Activated naive CD4-positive, alpha-beta T cell treated with anti-CD3 and anti-CD28 coated beads, Interleukin-2, amount 10 ng/mL, durations not matched to agents 7 days and 5 days (primary cell): ENCODE results near the gene GLI2.

Experiments used
- CTCF ChIA-PET: fragments of 350-600 bp; sonication (Branson Sonifier 250); formaldehyde crosslinking; loops from one replicate; lab custom pipeline; 2021; ENCODE audit warnings: antibody characterized with exemption; lab: Charles Lee
- DNase-seq: peaks from one replicate; pipeline ENCODE4 v3.0.0-alpha.2; 2020
- H3K27ac Mint-ChIP-seq: one replicate; pipeline ENCODE4 v1.8.0; 2021; ENCODE audit warnings: mild to moderate bottlenecking, moderate library complexity, mixed read lengths
- H3K27me3 Mint-ChIP-seq: one replicate; pipeline ENCODE4 v1.8.0; 2021; ENCODE audit warnings: mild to moderate bottlenecking, mixed read lengths
- H3K36me3 Mint-ChIP-seq: one replicate; pipeline ENCODE4 v1.8.0; 2021; ENCODE audit warnings: mixed read lengths
- H3K4me1 Mint-ChIP-seq: one replicate; pipeline ENCODE4 v1.8.0; 2021; ENCODE audit warnings: mixed read lengths
- H3K4me3 Mint-ChIP-seq: one replicate; pipeline ENCODE4 v1.8.0; 2021; ENCODE audit warnings: mild to moderate bottlenecking, moderate library complexity, mixed read lengths
- H3K9me3 Mint-ChIP-seq: one replicate; pipeline ENCODE4 v1.8.0; 2021; ENCODE audit warnings: mixed read lengths

GLI2 gene

GRCh38 chr2:120763508-120763907 lies 27.8 kb downstream of the GLI2 start:
- Mint-ChIP-seq H3K27ac (no peak overlapping the region), H3K27me3 (no peaks in the 10 kb centered on the region), H3K36me3 (no peaks in the 10 kb centered on the region), H3K9me3 (no peaks in the 10 kb centered on the region), H3K4me3 (no peak overlapping the region), H3K4me1 (no peaks in the 10 kb centered on the region)
- peak; percentile 13 for DNase-seq
- CTCF ChIA-PET: interaction anchor here (0.5 kb wide), 1 partner anchor 318 kb away, joined by 3 read pairs; no protein-coding TSS in a partner anchor

DNA sequence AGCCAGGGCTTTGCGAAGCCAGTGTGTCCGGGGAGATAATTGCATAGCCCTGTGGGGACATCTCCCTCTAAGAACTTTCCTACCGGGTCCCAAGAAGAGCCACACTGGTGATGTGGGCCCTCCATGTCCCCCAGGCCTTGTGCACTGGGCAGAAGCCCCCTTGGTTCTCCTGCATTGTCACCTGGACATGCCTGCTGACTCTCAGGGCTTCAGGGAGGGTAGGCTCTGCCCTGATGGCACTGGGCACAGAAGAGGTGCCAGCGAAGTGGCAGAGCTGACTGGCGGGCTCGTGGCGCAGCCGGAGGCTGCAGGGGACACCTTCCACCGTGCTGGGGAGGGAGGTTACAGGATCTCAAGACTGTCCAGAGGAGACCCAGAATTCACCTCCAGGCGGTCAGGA lies 28.3 kb downstream of the GLI2 start:
- H3K4me3 Mint-ChIP-seq: no peak overlapping the region

GRCh38 chr2:120764492-120764891 lies 28.8 kb downstream of the GLI2 start:
- no peaks in the 10 kb centered on the region for H3K4me1 Mint-ChIP-seq
- H3K27me3 Mint-ChIP-seq: no peaks in the 10 kb centered on the region
- H3K4me3 Mint-ChIP-seq: no peak overlapping the region

More for the DNA sequence above, 28.3 kb downstream of the GLI2 start:
- Mint-ChIP-seq H3K9me3 (no peaks in the 10 kb centered on the region), H3K27me3 (no peaks in the 10 kb centered on the region), H3K36me3 (no peaks in the 10 kb centered on the region), H3K4me1 (no peaks in the 10 kb centered on the region), H3K27ac (no peak overlapping the region)
- DNase-seq: peak; percentile 5
- CTCF ChIA-PET: interaction anchor here (0.5 kb wide), 1 partner anchor 318 kb away, joined by 3 read pairs; no protein-coding TSS in a partner anchor

GRCh38 chr2:120764991-120765677 lies 29.5 kb downstream of the GLI2 start:
- Mint-ChIP-seq H3K4me1 (no peaks in the 10 kb centered on the region), H3K4me3 (no peak overlapping the region), H3K27ac (no peak overlapping the region), H3K27me3 (no peaks in the 10 kb centered on the region), H3K36me3 (no peaks in the 10 kb centered on the region), H3K9me3 (no peaks in the 10 kb centered on the region)
- peak; percentile 17 for DNase-seq
- CTCF ChIA-PET: no interaction called here

More at GRCh38 chr2:120764492-120764891, 28.8 kb downstream of the GLI2 start:
- Mint-ChIP-seq H3K9me3 (no peaks in the 10 kb centered on the region), H3K27ac (no peak overlapping the region), H3K36me3 (no peaks in the 10 kb centered on the region)
- CTCF ChIA-PET: no interaction called here
- no peak for DNase-seq

- no peak for DNase-seq
- Mint-ChIP-seq H3K4me1 (no peaks in the 10 kb centered on the region), H3K4me3 (no peak overlapping the region), H3K27me3 (no peaks in the 10 kb centered on the region), H3K9me3 (no peaks in the 10 kb centered on the region), H3K27ac (no peak overlapping the region), H3K36me3 (no peaks in the 10 kb centered on the region)
- CTCF ChIA-PET: no interaction called here
Observed at GRCh38 chr2:120765678-120766469, 30.2 kb downstream of the GLI2 start.

DNA sequence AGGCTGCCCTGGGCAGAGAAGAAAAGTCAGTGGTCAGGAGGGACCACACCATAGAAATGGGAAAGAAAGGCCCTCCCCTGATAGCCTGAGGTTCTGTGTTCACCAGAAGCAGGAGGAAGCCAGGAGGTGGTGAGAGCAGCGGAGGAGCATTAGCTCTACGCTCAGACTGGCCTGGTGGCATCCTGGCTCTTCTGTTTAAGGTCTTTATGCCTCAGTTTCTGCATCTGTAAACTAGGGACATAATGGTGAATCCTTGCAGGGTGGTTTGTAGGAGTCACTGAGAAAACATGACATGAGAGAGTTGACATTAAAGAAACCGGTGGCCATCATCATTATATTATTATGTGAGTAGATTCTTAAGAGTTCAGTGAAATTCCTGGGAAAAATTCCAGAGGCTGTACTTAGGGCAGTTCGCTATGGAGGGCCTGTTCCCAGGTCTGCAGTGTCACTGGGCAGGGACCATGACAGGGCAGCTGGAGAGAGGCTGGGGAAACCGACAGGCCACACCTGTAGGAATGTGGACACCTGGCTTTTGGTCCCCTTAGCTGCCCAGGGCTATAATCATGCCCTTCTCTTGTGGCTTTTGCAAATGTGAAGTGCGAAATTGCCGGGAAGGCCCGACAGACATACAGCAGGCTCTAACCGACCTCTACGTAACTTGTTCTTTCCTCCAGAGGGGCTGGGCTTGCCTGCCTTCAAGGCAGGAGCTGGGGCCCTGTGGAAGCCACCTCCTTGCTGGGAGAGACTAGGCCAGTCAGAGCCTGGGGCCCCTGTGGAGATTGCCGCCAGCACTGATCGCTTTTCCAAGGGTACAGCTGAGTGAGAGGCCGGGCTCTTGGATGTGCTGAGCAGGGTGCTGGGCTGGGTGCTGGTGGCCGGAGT lies 31.0 kb downstream of the GLI2 start:
- Mint-ChIP-seq H3K36me3 (no peaks in the 10 kb centered on the region), H3K9me3 (no peaks in the 10 kb centered on the region), H3K27ac (no peak overlapping the region), H3K4me1 (no peaks in the 10 kb centered on the region), H3K4me3 (no peak overlapping the region), H3K27me3 (no peaks in the 10 kb centered on the region)
- no peak for DNase-seq
- CTCF ChIA-PET: no interaction called here

DNA sequence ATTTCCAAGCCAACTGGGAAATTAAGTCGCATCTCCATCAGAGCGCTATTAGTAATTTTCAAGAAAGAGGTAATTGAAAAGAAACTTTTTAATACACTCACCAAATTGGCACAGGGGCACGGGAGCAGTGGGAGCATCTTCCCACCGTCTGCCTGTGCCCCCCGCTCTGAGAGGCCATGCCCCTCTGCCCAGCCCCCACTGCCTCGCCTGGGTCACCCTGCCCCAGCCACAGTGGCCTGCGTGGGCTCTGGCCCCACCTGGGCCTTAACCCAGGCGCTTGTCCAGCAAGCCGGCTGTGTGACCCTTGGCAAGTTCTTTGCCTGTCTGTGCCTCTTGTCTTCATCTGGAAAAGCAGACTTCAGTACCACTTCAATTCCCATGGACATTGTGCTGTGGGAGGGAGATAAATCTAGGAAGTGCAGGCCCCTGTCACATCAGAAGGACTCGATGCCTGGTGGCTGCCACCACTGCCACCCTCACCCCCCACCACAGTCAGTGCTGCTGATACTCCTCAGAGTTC lies 31.9 kb downstream of the GLI2 start:
- CTCF ChIA-PET: no interaction called here

GRCh38 chr2:120768112-120769048 lies 32.7 kb downstream of the GLI2 start:
- Mint-ChIP-seq H3K4me1 (no peaks in the 10 kb centered on the region), H3K27ac (no peak overlapping the region), H3K36me3 (no peaks in the 10 kb centered on the region), H3K4me3 (no peak overlapping the region), H3K27me3 (no peaks in the 10 kb centered on the region), H3K9me3 (no peaks in the 10 kb centered on the region)
- CTCF ChIA-PET: no interaction called here
- DNase-seq: no peak

More for the DNA sequence above, 31.9 kb downstream of the GLI2 start:
- Mint-ChIP-seq H3K36me3 (no peaks in the 10 kb centered on the region), H3K9me3 (no peaks in the 10 kb centered on the region), H3K27ac (no peak overlapping the region), H3K4me3 (no peak overlapping the region), H3K4me1 (no peaks in the 10 kb centered on the region), H3K27me3 (no peaks in the 10 kb centered on the region)
- no peak for DNase-seq

DNA sequence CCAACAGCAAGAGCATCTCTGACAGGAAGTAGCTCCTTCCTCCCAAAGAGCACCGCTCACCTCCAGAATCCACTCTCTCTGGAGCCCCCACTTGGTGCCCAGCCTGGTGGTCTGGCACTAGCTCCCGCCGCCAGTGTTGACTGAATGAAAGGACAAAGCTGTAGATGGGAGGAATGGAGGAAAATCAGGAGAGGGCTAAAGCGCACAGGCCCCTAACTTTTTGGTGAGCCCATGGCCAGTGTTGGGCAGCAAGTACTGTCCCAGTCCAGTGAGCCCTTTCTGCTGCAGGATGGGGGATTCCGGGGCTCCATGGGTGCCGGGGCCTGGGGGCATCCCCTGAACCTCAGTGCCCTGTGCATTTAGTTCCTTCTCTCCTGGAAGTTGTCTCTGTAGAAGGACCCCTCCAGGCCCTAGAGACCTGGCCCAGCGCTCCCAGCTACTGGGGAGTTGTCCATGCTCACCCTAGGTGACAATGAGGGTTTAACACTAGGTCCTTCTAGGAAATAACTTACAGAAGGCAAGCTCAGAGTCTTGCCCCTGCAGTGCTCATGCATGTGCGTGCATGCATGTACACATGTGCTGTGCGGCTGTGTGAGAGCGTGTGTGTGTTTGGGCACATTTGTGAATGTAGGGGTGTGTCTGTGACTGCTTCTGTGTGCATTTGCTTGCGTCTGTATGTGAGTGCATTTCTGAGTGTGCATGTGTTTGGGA lies 33.6 kb downstream of the GLI2 start:
- CTCF ChIA-PET: no interaction called here
- Mint-ChIP-seq H3K4me3 (no peak overlapping the region), H3K27ac (no peak overlapping the region), H3K9me3 (no peaks in the 10 kb centered on the region), H3K27me3 (no peaks in the 10 kb centered on the region), H3K4me1 (no peaks in the 10 kb centered on the region), H3K36me3 (no peaks in the 10 kb centered on the region)
- no peak for DNase-seq

DNA sequence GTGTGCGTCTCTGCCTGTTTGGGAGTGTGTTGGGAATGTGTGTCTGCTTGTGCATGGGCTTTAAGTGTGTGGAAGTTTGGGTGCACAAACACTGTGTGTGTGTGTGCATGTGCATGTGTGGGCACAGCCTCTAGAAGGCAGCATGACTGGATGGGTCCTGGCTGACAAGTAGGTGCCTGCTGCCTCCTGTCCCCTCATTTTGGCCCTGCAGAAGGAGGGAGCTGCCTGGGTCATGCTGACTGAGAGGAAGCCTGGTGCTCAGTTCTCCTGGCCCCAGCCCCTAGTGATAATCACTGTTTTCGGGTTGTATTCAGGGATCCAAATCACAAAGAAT lies 34.1 kb downstream of the GLI2 start:
- Mint-ChIP-seq H3K27me3 (no peaks in the 10 kb centered on the region), H3K36me3 (no peaks in the 10 kb centered on the region), H3K4me1 (no peaks in the 10 kb centered on the region), H3K4me3 (no peak overlapping the region), H3K9me3 (no peaks in the 10 kb centered on the region), H3K27ac (no peak overlapping the region)
- DNase-seq: no peak
- CTCF ChIA-PET: interaction anchor here (0.7 kb wide), 2 partner anchors 74 to 223 kb away, joined by 3 to 4 read pairs; no protein-coding TSS in a partner anchor

DNA sequence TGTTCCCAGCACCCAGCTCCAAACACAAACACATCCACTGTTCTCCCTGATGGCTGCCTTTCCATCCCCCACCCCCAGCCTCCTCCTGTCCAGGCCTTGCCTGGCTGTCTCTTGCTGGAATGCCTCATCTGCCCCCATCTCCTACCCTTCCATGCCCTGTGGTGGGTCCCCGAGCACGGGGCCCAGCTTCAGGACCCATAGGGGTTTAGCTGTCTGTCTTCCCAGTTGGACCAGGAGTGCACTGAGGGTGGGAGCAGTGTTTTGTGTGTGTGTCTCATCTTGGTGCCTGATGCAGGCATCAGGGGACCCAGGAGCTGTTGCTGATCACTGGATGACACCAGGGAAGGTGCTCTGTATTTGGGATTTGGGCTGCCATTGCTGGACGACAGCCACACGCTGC lies 34.5 kb downstream of the GLI2 start:
- Mint-ChIP-seq H3K4me3 (no peak overlapping the region), H3K4me1 (no peaks in the 10 kb centered on the region), H3K36me3 (no peaks in the 10 kb centered on the region), H3K27ac (no peak overlapping the region), H3K9me3 (no peaks in the 10 kb centered on the region), H3K27me3 (no peaks in the 10 kb centered on the region)
- no peak for DNase-seq
- CTCF ChIA-PET: interaction anchor here (0.7 kb wide), 2 partner anchors 74 to 223 kb away, joined by 3 to 4 read pairs; no protein-coding TSS in a partner anchor

DNA sequence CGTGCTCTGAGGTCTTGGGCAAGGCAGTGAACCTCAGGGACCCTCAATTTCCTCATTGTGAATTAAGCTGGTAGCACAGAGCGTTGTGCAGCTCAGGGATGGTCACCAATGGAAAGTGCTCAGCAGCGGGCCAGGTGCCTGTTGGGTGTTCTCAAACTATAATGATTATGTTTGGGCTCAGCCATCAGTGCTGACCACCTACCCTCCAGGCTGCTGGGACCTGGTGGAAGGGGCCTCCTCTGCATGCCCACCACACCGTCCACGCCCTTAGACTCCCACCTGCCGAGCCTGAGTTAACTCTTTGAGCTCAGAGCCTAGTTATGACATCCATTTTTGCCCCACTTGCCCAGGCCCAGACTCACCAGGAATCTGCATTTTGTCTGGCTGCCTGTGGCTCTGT lies 35.0 kb downstream of the GLI2 start:
- Mint-ChIP-seq H3K4me3 (no peak overlapping the region), H3K9me3 (no peaks in the 10 kb centered on the region), H3K4me1 (no peaks in the 10 kb centered on the region), H3K27ac (no peak overlapping the region), H3K27me3 (no peaks in the 10 kb centered on the region), H3K36me3 (no peaks in the 10 kb centered on the region)
- CTCF ChIA-PET: interaction anchor here (0.7 kb wide), 1 partner anchor 74 kb away, joined by 3 read pairs; no protein-coding TSS in a partner anchor
- no peak for DNase-seq
